Lower lobe of right lung (tissue), 2 donors: Measurements from ENCODE around the gene PDE4C. TPM values are rescaled to one million over a fixed set of nuclear protein-coding genes. Genes with fewer than 3 reads are reported as not detected.

ENCODE experiments used
- ATAC-seq, 2 donors: fragments of 200-7000 bp; cut with Tn5 transposase; one replicate each; pipeline ENCODE4 v1.9.1; 2020 to 2022; ENCODE audit warnings: mild to moderate bottlenecking in 2 of 2, moderate library complexity in 2 of 2
- DNase-seq: peaks from one replicate; pipeline ENCODE4 v3.0.0-alpha.2; 2020
- H3K27ac ChIP-seq: fragments of 200-600 bp; one replicate; pipeline ENCODE4 v1.8.0; 2022
- H3K27me3 ChIP-seq: fragments of 200-600 bp; one replicate; pipeline ENCODE4 v1.8.0; 2022; ENCODE audit warnings: low read depth
- H3K36me3 ChIP-seq: fragments of 200-600 bp; one replicate; pipeline ENCODE4 v1.8.0; 2022; ENCODE audit warnings: mild to moderate bottlenecking
- H3K4me1 ChIP-seq: fragments of 200-600 bp; one replicate; pipeline ENCODE4 v1.8.0; 2022
- H3K4me3 ChIP-seq: fragments of 200-600 bp; one replicate; pipeline ENCODE4 v1.8.0; 2022; ENCODE audit warnings: mild to moderate bottlenecking
- H3K9me3 ChIP-seq: fragments of 200-600 bp; one replicate; pipeline ENCODE4 v1.8.0; 2022
- CTCF ChIP-seq: fragments of 200-600 bp; IDR thresholded peaks from one replicate; pipeline ENCODE4 v1.8.0; 2022; ENCODE audit warnings: antibody characterized with exemption, mild to moderate bottlenecking
- intact Hi-C: fragments of 100-400 bp; cut with DNase I; formaldehyde crosslinking; loops from one replicate; pipeline ENCODE4 v1.11.0; 2022
- long read RNA-seq: library from polyadenylated mRNA; unstranded; transcript quantifications from one replicate; pipeline ENCODE4 v2.0.0, GENCODE V29; 2021
- total RNA-seq: library from RNA; stranded (reverse); fragmentation: NEBNext Ultra II Directional; extraction: Animal tissue kit (Norgen Biotek cat#: 25700); gene quantifications from one replicate; pipeline ENCODE4 v1.2.1, GENCODE V29; 2021
- donor health status: DM: no; HTN: yes; CAD: no; lungs with severe emphysema.

Gene PDE4C
- total RNA-seq = 9.6 TPM
- long read RNA-seq, partial matches to known transcripts = 4 of 19 reads
- long read RNA-seq, other reads (novel, unspliced or antisense) = 12 of 19 reads

GRCh38 chr19:18225702-18226468, at the start of gene PDE4C:
Gene PDE4C, minus strand, starts transcription at chr19:18226438. Its CDS starts 23 bp downstream, at chr19:18226415.
- H3K9me3 ChIP-seq = no peaks in the 10 kb centered on the region
- peaks cover 25% of the 10 kb centered on the region for H3K4me1 ChIP-seq
- no peaks in the 10 kb centered on the region for H3K36me3 ChIP-seq
- DNase-seq = no peak
- TF ChIP-seq CTCF = no peak
- no peak within 1 kb of the TSS for H3K4me3 ChIP-seq
- H3K27ac ChIP-seq = no peak within 1 kb of the TSS
- peaks cover 34% of the 10 kb centered on the region for H3K27me3 ChIP-seq
- intact Hi-C loops = no loop called here
- ATAC-seq = no peak

GRCh38 chr19:18274781-18275356, 48.6 kb upstream of the PDE4C start:
- H3K4me1 ChIP-seq = peaks cover 49% of the 10 kb centered on the region
- intact Hi-C loops = loop anchor here (10.0 kb wide), 1 partner anchor 50 kb away; the partner anchor contains the start of gene LSM4

GRCh38 chr19:18274219-18274780, 48.1 kb upstream of the PDE4C start, which contains the start of gene IQCN:
Gene IQCN, minus strand, starts transcription at chr19:18274452. Its CDS starts 4,974 bp downstream, at chr19:18269478.
- no peak for TF ChIP-seq CTCF
- Histone ChIP-seq H3K9me3 (no peaks in the 10 kb centered on the region), H3K4me1 (peaks cover 48% of the 10 kb centered on the region), H3K36me3 (peaks cover 42% of the 10 kb centered on the region), H3K27ac (peak within 1 kb of the TSS; percentile 36), H3K4me3 (no peak within 1 kb of the TSS), H3K27me3 (no peaks in the 10 kb centered on the region)
- ATAC-seq (peak in 1 of 2 donors; percentile 2), DNase-seq (no peak)
- intact Hi-C loops = loop anchor here (10.0 kb wide), 1 partner anchor 51 kb away; the partner anchor contains the start of gene LSM4

More at GRCh38 chr19:18274781-18275356, 48.6 kb upstream of the PDE4C start:
- H3K4me3 ChIP-seq = no peak overlapping the region
- no peak for TF ChIP-seq CTCF
- H3K9me3 ChIP-seq = no peaks in the 10 kb centered on the region
- ATAC-seq = peak; percentile 49 to 55
- H3K27me3 ChIP-seq = no peaks in the 10 kb centered on the region
- peak overlapping the region; percentile 36 for H3K27ac ChIP-seq
- peak; percentile 79 for DNase-seq
- H3K36me3 ChIP-seq = peaks cover 43% of the 10 kb centered on the region

- Histone ChIP-seq H3K27ac (no peak overlapping the region), H3K4me3 (no peak overlapping the region), H3K9me3 (no peaks in the 10 kb centered on the region), H3K4me1 (peaks cover 42% of the 10 kb centered on the region), H3K27me3 (no peaks in the 10 kb centered on the region), H3K36me3 (peaks cover 36% of the 10 kb centered on the region)
- DNase-seq = no peak
- intact Hi-C loops = loop anchor here (10.0 kb wide), 1 partner anchor 51 kb away; the partner anchor contains the start of gene LSM4
- no peak for TF ChIP-seq CTCF
- ATAC-seq = no peak
Observed at GRCh38 chr19:18273561-18274218, 47.5 kb upstream of the PDE4C start.

- TF ChIP-seq CTCF = no peak
- Histone ChIP-seq H3K27ac (no peak overlapping the region), H3K36me3 (peaks cover 28% of the 10 kb centered on the region), H3K4me1 (peaks cover 24% of the 10 kb centered on the region), H3K27me3 (no peaks in the 10 kb centered on the region), H3K9me3 (no peaks in the 10 kb centered on the region), H3K4me3 (no peak overlapping the region)
- ATAC-seq (peak in 1 of 2 donors; percentile 13), DNase-seq (no peak)
- intact Hi-C loops = loop anchor here (10.0 kb wide), 1 partner anchor 53 kb away; the partner anchor contains the start of gene LSM4
Observed at GRCh38 chr19:18271433-18271841, 45.2 kb upstream of the PDE4C start.
